Pancreas (tissue), 10 donors: ENCODE data around the gene MT1E. TPM values are rescaled to one million over a fixed set of nuclear protein-coding genes. Genes with fewer than 3 reads are reported as not detected.

Source experiments
- ATAC-seq, 4 donors: fragments of 200-7000 bp; cut with Tn5 transposase; one replicate each; pipeline versions ENCODE4 v1.8.0 to v1.9.1; 2020; ENCODE audit warnings: mild to moderate bottlenecking in 4 of 4, moderate library complexity in 4 of 4
- DNase-seq, 6 donors: peaks; one replicate each; pipeline ENCODE4 v3.0.0-alpha.2; 2020
- FAIRE-seq: peaks from 2 replicates; lab custom pipeline; 2012; peaks lifted over from hg19 to GRCh38; lab: Jason Lieb, UNC
- H3K27ac ChIP-seq, 4 donors: fragments of 200-600 bp; sonication (generic); 1 replicate in 3 of 4; 2 replicates in 1 of 4; pipeline versions ENCODE4 v1.5.0 to v1.8.0; 2020
- H3K27me3 ChIP-seq, 4 donors: fragments of 200-600 bp; one replicate each; pipeline ENCODE4 v1.8.0; 2021
- H3K36me3 ChIP-seq, 3 donors: fragments of 200-600 bp; sonication (generic) in 1 of 3; one replicate each; pipeline versions ENCODE4 v1.5.0 to v1.8.0; 2020 to 2021
- H3K4me1 ChIP-seq, 3 donors: fragments of 200-600 bp; one replicate each; pipeline ENCODE4 v1.8.0; 2021
- H3K4me3 ChIP-seq, 4 donors: fragments of 200-600 bp; sonication (generic) in 2 of 4; one replicate each; pipeline versions ENCODE4 v1.5.0 to v1.8.0; 2020 to 2021
- H3K9me3 ChIP-seq, 4 donors: fragments of 200-600 bp; one replicate each; pipeline ENCODE4 v1.8.0; 2021
- WGBS, 2 donors: extraction: QIAGEN DNeasy Blood & Tissue Kit; methylation state at CpG; one replicate each; pipeline ENCODE4 v1.1.7; 2013; 5-methylcytosine and 5-hydroxymethylcytosine counted together
- intact Hi-C, 3 donors: fragments of 100-400 bp; cut with DNase I; formaldehyde crosslinking; loops; one replicate each; pipeline versions ENCODE4 v1.11.1 to v1.14.2; 2022
- polyA plus RNA-seq, 2 donors: library from polyadenylated mRNA; stranded (reverse); fragments of 200-250 nt; gene quantifications; one replicate each; pipeline ENCODE4 v1.2.3, GENCODE V29; 2013
- total RNA-seq, 6 donors: library from RNA; stranded (reverse); fragmentation: NEBNext Ultra II Directional in 4 of 6; extraction: Animal tissue kit (Norgen Biotek cat#: 25700) in 4 of 6; gene quantifications; one replicate each; pipeline versions ENCODE4 v1.2.1 to v1.2.4, GENCODE V29; 2021 to 2023
- TF ChIP-seq, protein P1 (sequence below), 4 donors: fragments of 200-600 bp; sonication (generic) in 3 of 4; IDR thresholded peaks; one replicate each; pipeline versions ENCODE4 v1.5.0 to v1.8.0; 2021; ENCODE audit warnings: antibody characterized with exemption in 4 of 4
- donor health status: healthy with polysubstance abuse.
- donor health status: DM: no; HTN: no; CAD: no; lungs with moderate emphysema.
- donor health status: DM: no; HTN: no; CAD: no.
- donor health status: control.
- donor health status: control.
- donor health status: Bipolar disorder and iron deficiency.
- donor health status: DM: yes; HTN: yes; CAD: no.
- donor health status: DM: no; HTN: no; CAD: no.
- donor health status: DM: no; HTN: no; CAD: no.
- donor health status: DM: yes; HTN: yes; CAD: no.

Gene MT1E
- total and polyA plus RNA-seq, 8 donors = 36.1 to 646 (median 203) TPM

DNA sequence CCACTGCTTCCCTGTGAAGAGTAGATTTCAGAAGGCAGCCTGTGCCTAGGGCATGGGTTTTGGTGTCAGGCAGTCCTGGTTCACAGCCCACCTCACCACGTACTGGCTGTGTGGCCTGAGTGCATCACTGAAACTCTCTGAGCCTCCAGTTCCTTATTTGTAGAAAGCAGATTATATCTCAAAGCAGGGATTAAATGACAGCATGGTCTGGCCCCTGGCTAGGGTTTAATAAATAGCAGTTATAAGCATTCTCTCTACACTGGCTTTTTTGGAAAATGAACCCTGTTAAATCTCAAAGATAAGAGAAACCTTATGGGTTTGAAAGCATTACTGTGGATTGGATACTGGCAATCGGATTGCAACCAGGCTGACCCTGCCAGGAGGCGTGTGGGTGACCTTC is 4.0 kb downstream of the MT1E start:
- no peak for ATAC-seq
- FAIRE-seq = no peak
- no peak overlapping the region for H3K4me3 ChIP-seq
- H3K9me3 ChIP-seq = no peaks in the 10 kb centered on the region
- intact Hi-C loops = no loop called here
- H3K4me1 ChIP-seq = peaks cover 0 to 9% (median 9%) of the 10 kb centered on the region in 3 donors
- H3K36me3 ChIP-seq = no peaks in the 10 kb centered on the region
- DNase-seq = no peak
- H3K27me3 ChIP-seq = no peaks in the 10 kb centered on the region
- 55 to 67% methylated on average over 3 of the region's 3 CpGs for WGBS, 2 donors
- H3K27ac ChIP-seq = no peak overlapping the region
- TF ChIP-seq, protein P1, sequence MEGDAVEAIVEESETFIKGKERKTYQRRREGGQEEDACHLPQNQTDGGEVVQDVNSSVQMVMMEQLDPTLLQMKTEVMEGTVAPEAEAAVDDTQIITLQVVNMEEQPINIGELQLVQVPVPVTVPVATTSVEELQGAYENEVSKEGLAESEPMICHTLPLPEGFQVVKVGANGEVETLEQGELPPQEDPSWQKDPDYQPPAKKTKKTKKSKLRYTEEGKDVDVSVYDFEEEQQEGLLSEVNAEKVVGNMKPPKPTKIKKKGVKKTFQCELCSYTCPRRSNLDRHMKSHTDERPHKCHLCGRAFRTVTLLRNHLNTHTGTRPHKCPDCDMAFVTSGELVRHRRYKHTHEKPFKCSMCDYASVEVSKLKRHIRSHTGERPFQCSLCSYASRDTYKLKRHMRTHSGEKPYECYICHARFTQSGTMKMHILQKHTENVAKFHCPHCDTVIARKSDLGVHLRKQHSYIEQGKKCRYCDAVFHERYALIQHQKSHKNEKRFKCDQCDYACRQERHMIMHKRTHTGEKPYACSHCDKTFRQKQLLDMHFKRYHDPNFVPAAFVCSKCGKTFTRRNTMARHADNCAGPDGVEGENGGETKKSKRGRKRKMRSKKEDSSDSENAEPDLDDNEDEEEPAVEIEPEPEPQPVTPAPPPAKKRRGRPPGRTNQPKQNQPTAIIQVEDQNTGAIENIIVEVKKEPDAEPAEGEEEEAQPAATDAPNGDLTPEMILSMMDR (IDR thresholded peaks at IDR 0.05) = no peak

DNA sequence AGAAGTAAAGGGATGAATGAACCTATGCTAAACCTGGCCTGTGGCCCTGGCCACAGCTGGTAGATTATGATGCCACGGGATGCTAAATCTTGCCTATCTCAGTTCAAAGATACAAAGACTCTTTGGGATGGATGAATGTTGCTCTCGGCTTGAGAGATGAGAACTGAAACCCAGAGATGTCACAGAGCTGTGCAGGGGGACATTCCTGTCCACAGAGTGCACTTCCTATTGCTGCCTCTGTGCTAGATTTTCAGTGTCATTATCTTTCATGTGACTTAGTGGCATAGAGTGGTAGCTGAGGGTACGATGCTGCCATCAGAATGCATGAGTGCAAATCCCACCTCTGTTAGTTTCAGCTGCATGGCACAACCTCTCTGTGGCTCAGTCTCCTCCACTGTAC is 4.6 kb downstream of the MT1E start:
- intact Hi-C loops = no loop called here
- FAIRE-seq = no peak
- Histone ChIP-seq H3K9me3 (no peaks in the 10 kb centered on the region), H3K4me3 (no peak overlapping the region), H3K27me3 (no peaks in the 10 kb centered on the region), H3K36me3 (no peaks in the 10 kb centered on the region), H3K27ac (no peak overlapping the region), H3K4me1 (peaks cover 0 to 9% (median 9%) of the 10 kb centered on the region in 3 donors)
- ATAC-seq = no peak
- TF ChIP-seq, protein P1 (IDR thresholded peaks at IDR 0.05) = no peak
- 65 to 69% methylated on average over 3 of the region's 3 CpGs for WGBS, 2 donors
- no peak for DNase-seq

DNA sequence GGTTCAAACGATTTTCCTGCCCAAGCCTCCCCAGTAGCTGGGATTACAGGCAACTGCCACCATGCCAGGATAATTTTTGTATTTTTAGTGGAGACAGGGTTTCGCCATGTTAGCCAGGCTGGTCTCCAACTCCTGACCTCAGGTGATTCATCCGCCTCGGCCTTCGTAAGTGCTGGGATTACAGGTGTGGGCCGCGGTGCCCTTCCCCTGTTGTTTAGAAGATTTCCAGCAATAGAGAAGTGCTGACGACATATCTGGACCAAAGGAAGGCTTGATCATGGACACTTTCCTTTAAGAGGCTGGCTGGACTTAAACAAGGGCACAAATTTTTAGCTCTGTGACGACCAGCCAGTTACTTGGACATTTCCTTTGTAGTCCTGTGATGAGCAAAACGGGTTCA is 5.6 kb downstream of the MT1E start:
- peaks cover 0 to 9% (median 9%) of the 10 kb centered on the region in 3 donors for H3K4me1 ChIP-seq
- H3K36me3 ChIP-seq = no peaks in the 10 kb centered on the region
- no peak overlapping the region for H3K4me3 ChIP-seq
- FAIRE-seq = no peak
- H3K27me3 ChIP-seq = no peaks in the 10 kb centered on the region
- TF ChIP-seq, protein P1 (IDR thresholded peaks at IDR 0.05) = no peak
- H3K27ac ChIP-seq = peak overlapping the region in 1 of 4 donors; percentile 68
- intact Hi-C loops = no loop called here
- H3K9me3 ChIP-seq = no peaks in the 10 kb centered on the region
- WGBS, 2 donors = 92 to 96% methylated on average over 10 of the region's 10 CpGs
- DNase-seq = no peak
- ATAC-seq = no peak

DNA sequence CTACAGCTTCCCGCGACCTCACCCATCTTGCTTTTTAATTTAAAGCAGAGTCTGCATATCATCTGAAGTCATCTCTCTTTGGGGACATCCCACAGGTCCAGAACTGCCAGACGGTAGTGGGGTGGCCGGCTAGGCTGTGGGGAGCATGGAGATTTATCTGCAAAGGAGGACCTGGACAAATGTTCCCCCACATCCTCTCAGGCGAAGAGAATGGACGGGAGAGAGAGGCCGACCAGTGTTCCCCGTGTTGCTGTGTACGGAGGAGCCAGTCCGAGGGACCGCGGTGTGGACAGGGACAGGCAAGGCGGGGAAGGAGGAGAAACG is 6.2 kb downstream of the MT1E start:
- Histone ChIP-seq H3K4me1 (peaks cover 0 to 6% (median 4%) of the 10 kb centered on the region in 3 donors), H3K27ac (peak overlapping the region; percentile 64 to 74 (median 68)), H3K36me3 (no peaks in the 10 kb centered on the region), H3K4me3 (peak overlapping the region; percentile 24 to 65 (median 50)), H3K9me3 (no peaks in the 10 kb centered on the region), H3K27me3 (no peaks in the 10 kb centered on the region)
- no peak for FAIRE-seq
- ATAC-seq = no peak
- intact Hi-C loops = no loop called here
- DNase-seq = no peak
- WGBS, 2 donors = 19 to 42% methylated on average over 9 to 14 of the region's 14 CpGs
- TF ChIP-seq, protein P1 (IDR thresholded peaks at IDR 0.05) = no peak

DNA sequence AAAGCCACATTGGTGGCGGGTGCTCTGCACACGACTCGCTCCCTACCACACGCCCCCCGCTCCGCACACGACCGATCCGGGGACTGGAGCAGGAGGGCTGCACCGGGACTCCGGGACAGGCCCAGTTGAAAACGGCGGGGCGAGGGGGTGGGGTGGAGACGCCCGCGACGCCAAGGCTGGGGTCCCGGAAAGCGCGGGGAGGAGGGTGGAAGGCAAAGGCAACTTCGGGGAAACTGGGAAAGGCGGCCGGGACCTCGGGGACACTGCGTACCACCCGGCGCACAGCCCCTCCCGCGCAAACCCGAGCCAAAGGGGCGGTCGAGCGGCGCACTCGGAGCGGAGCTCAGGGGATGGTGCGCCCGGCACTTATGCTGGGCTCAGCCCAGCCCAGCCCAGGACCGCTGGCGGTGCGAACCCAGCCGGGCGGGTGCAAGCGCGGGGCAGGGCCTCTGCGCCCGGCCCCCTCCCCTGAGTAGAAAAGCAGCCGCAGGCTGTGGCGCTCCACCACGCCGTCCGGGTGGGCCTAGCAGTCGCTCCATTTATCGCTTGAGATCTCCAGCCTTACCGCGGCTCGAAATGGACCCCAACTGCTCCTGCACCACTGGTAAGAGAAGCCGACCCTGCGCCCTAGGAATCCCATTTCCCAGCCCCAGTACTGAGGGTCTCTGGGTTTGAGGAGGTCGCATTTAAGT is 6.7 kb downstream of the MT1E start, which contains the start of gene MT1M:
Gene MT1M (plus strand): TSS at position 504 of the 692 bp plus-strand sequence. CDS start 73 bp downstream, at position 577.
- DNase-seq (peak in 5 of 6 donors; percentile 72 to 83 (median 73)), ATAC-seq (peak; percentile 79 to 91 (median 88)), FAIRE-seq (no peak)
- Histone ChIP-seq H3K36me3 (no peaks in the 10 kb centered on the region), H3K27me3 (no peaks in the 10 kb centered on the region), H3K4me3 (peak within 1 kb of the TSS; percentile 24 to 65 (median 50)), H3K9me3 (no peaks in the 10 kb centered on the region), H3K27ac (peak within 1 kb of the TSS; percentile 64 to 74 (median 68)), H3K4me1 (peaks cover 0 to 2% (median 0%) of the 10 kb centered on the region in 3 donors)
- WGBS, 2 donors = 2% methylated on average over 55 to 61 of the region's 61 CpGs
- TF ChIP-seq, protein P1 (IDR thresholded peaks at IDR 0.05) = no peak
- intact Hi-C loops = no loop called here
